ENCODE results near the gene PIAS3. TPM values are rescaled to one million over a fixed set of nuclear protein-coding genes. Genes with fewer than 3 reads are reported as not detected.

The PIAS3 gene
- total and polyA plus RNA-seq, 7 donors: 5.4 to 37.9 (median 17.5) TPM

- Histone ChIP-seq H3K4me3 (peak overlapping the region in 1 of 4 donors; percentile 24), H3K9me3 (no peaks in the 10 kb centered on the region), H3K36me3 (no peaks in the 10 kb centered on the region), H3K27ac (peak overlapping the region; percentile 78 to 86 (median 78)), H3K4me1 (peaks cover 0 to 21% (median 18%) of the 10 kb centered on the region in 4 donors), H3K27me3 (no peaks in the 10 kb centered on the region)
- TF ChIP-seq POLR2AphosphoS5 (IDR thresholded peaks at IDR 0.05) (no peak), EP300 (IDR thresholded peaks at IDR 0.05) (no peak), POLR2A (IDR thresholded peaks at IDR 0.05) (no peak), CTCF (IDR thresholded peaks at IDR 0.05) (no peak)
- WGBS, 2 donors: 61 to 70% methylated on average over 3 of the region's 3 CpGs
- intact Hi-C loops (cut with DNase I): loop anchor here (1.0 to 5.0 kb wide), 4 partner anchors 18 to 121 kb away; partner anchors contain the start of genes ITGA10 and PIAS3
- DNase-seq: no peak
Observed at GRCh38 chr1:145892486-145893087, 33.7 kb upstream of the PIAS3 start.

GRCh38 chr1:145891587-145892485, 33.0 kb upstream of the PIAS3 start:
- Histone ChIP-seq H3K27ac (peak overlapping the region; percentile 78 to 86 (median 78)), H3K36me3 (no peaks in the 10 kb centered on the region), H3K27me3 (no peaks in the 10 kb centered on the region), H3K4me1 (peaks cover 0 to 21% (median 18%) of the 10 kb centered on the region in 4 donors), H3K9me3 (no peaks in the 10 kb centered on the region), H3K4me3 (peak overlapping the region in 2 of 4 donors; percentile 14 to 24)
- DNase-seq: peak; percentile 98
- intact Hi-C loops (cut with DNase I): loop anchor here (1.0 to 5.0 kb wide), 4 partner anchors 18 to 121 kb away; partner anchors contain the start of genes ITGA10 and PIAS3
- WGBS, 2 donors: 4 to 20% methylated on average over 6 of the region's 6 CpGs
- TF ChIP-seq POLR2A (IDR thresholded peaks at IDR 0.05): no peak
- peak; percentile 26 to 72 (median 67) for TF ChIP-seq POLR2AphosphoS5 (IDR thresholded peaks at IDR 0.05)
- peak in 1 of 4 donors; percentile 31 for TF ChIP-seq EP300 (IDR thresholded peaks at IDR 0.05)
- peak; percentile 93 to 98 (median 96) for TF ChIP-seq CTCF (IDR thresholded peaks at IDR 0.05)

GRCh38 chr1:145891143-145891542, 32.3 kb upstream of the PIAS3 start:
- DNase-seq: no peak
- Histone ChIP-seq H3K27me3 (no peaks in the 10 kb centered on the region), H3K9me3 (no peaks in the 10 kb centered on the region), H3K4me3 (no peak overlapping the region), H3K36me3 (no peaks in the 10 kb centered on the region), H3K27ac (peak overlapping the region; percentile 78 to 86 (median 78)), H3K4me1 (peaks cover 0 to 21% (median 19%) of the 10 kb centered on the region in 4 donors)
- TF ChIP-seq CTCF (IDR thresholded peaks at IDR 0.05) (no peak), EP300 (IDR thresholded peaks at IDR 0.05) (no peak), POLR2A (IDR thresholded peaks at IDR 0.05) (no peak), POLR2AphosphoS5 (IDR thresholded peaks at IDR 0.05) (no peak)
- WGBS, 2 donors: 16 to 66% methylated on average over 1 of the region's 1 CpG
- intact Hi-C loops (cut with DNase I): loop anchor here (5.0 kb wide), 1 partner anchor 34 kb away; the partner anchor contains the start of gene PIAS3

GRCh38 chr1:145889722-145890121, 30.8 kb upstream of the PIAS3 start:
- WGBS, 2 donors: 94 to 95% methylated on average over 3 of the region's 3 CpGs
- no peak for TF ChIP-seq EP300 (IDR thresholded peaks at IDR 0.05)
- no peak for TF ChIP-seq POLR2AphosphoS5 (IDR thresholded peaks at IDR 0.05)
- no peak for TF ChIP-seq POLR2A (IDR thresholded peaks at IDR 0.05)
- no peak for TF ChIP-seq CTCF (IDR thresholded peaks at IDR 0.05)
- no peak overlapping the region for H3K4me3 ChIP-seq
- no peaks in the 10 kb centered on the region for H3K9me3 ChIP-seq
- no peaks in the 10 kb centered on the region for H3K27me3 ChIP-seq
- intact Hi-C loops (cut with DNase I): loop anchor here (5.0 kb wide), 1 partner anchor 32 kb away; the partner anchor contains the start of gene PIAS3
- no peak overlapping the region for H3K27ac ChIP-seq
- H3K4me1 ChIP-seq: peaks cover 0 to 27% (median 26%) of the 10 kb centered on the region in 4 donors
- no peak for DNase-seq
- H3K36me3 ChIP-seq: no peaks in the 10 kb centered on the region

All from sigmoid colon (tissue), 7 donors.